DMS153 treated with DMSO at 0.1 percent for 48 hours (cell line): ENCODE measurements around the gene GTF3C5.
"Not testable (repeated sequence)": the region's sequence is repeated elsewhere in the genome, so short reads cannot be mapped to it uniquely, and the experiment has no call there.

Source experiments
- DNase-seq: peaks from one replicate; lab custom pipeline; 2025; ENCODE audit not compliant: unreplicated experiment; lab: John Stamatoyannopoulos, UW

The GTF3C5 gene

GRCh38 chr9:133067006-133067405, 36.2 kb downstream of the GTF3C5 start:
- DNase-seq, result no peak

- DNase-seq, result no peak
Observed at GRCh38 chr9:133067813-133068212, 37.0 kb downstream of the GTF3C5 start.

- DNase-seq, result not testable (repeated sequence)
Observed at GRCh38 chr9:133068431-133068830, 37.6 kb downstream of the GTF3C5 start.

GRCh38 chr9:133070500-133070961, 39.7 kb downstream of the GTF3C5 start:
- not testable (repeated sequence) for DNase-seq

GRCh38 chr9:133070985-133071384, 40.2 kb downstream of the GTF3C5 start:
- not testable (repeated sequence) for DNase-seq

GRCh38 chr9:133071484-133072150, 40.8 kb downstream of the GTF3C5 start:
- no peak for DNase-seq

- not testable (repeated sequence) for DNase-seq
Observed at GRCh38 chr9:133072210-133072609, 41.4 kb downstream of the GTF3C5 start.

GRCh38 chr9:133073086-133074014, 42.6 kb downstream of the GTF3C5 start:
- no peak for DNase-seq

GRCh38 chr9:133074111-133074651, 43.4 kb downstream of the GTF3C5 start:
- no peak for DNase-seq

- no peak for DNase-seq
Observed at GRCh38 chr9:133075925-133076630, 45.3 kb downstream of the GTF3C5 start.

GRCh38 chr9:133076691-133077090, 45.9 kb downstream of the GTF3C5 start:
- DNase-seq, result no peak

- no peak for DNase-seq
Observed at GRCh38 chr9:133078486-133078885, 47.7 kb downstream of the GTF3C5 start.

- DNase-seq, result no peak
Observed at GRCh38 chr9:133080161-133080560, 49.4 kb downstream of the GTF3C5 start.

GRCh38 chr9:133080786-133081779, 50.3 kb downstream of the GTF3C5 start:
- not testable (repeated sequence) for DNase-seq

GRCh38 chr9:133081957-133082644, 51.3 kb downstream of the GTF3C5 start:
- not testable (repeated sequence) for DNase-seq

GRCh38 chr9:133083688-133084087, 52.9 kb downstream of the GTF3C5 start:
- not testable (repeated sequence) for DNase-seq

- DNase-seq, result not testable (repeated sequence)
Observed at GRCh38 chr9:133086212-133086860, 55.5 kb downstream of the GTF3C5 start.

GRCh38 chr9:133086894-133087293, 56.1 kb downstream of the GTF3C5 start:
- DNase-seq, result no peak
